Stimulated activated CD8-positive, alpha-beta memory T cell treated with anti-CD3 and anti-CD28 coated beads, Interleukin-15, amount 100 ng/mL, for 48 hours (primary cell): ENCODE measurements around the gene KIAA1614.

Experiments
- DNase-seq, 2 donors: peaks; one replicate each; pipeline ENCODE4 v3.0.0-alpha.2; 2020; ENCODE audit warnings: low read depth in 2 of 2

The KIAA1614 gene, protein sequence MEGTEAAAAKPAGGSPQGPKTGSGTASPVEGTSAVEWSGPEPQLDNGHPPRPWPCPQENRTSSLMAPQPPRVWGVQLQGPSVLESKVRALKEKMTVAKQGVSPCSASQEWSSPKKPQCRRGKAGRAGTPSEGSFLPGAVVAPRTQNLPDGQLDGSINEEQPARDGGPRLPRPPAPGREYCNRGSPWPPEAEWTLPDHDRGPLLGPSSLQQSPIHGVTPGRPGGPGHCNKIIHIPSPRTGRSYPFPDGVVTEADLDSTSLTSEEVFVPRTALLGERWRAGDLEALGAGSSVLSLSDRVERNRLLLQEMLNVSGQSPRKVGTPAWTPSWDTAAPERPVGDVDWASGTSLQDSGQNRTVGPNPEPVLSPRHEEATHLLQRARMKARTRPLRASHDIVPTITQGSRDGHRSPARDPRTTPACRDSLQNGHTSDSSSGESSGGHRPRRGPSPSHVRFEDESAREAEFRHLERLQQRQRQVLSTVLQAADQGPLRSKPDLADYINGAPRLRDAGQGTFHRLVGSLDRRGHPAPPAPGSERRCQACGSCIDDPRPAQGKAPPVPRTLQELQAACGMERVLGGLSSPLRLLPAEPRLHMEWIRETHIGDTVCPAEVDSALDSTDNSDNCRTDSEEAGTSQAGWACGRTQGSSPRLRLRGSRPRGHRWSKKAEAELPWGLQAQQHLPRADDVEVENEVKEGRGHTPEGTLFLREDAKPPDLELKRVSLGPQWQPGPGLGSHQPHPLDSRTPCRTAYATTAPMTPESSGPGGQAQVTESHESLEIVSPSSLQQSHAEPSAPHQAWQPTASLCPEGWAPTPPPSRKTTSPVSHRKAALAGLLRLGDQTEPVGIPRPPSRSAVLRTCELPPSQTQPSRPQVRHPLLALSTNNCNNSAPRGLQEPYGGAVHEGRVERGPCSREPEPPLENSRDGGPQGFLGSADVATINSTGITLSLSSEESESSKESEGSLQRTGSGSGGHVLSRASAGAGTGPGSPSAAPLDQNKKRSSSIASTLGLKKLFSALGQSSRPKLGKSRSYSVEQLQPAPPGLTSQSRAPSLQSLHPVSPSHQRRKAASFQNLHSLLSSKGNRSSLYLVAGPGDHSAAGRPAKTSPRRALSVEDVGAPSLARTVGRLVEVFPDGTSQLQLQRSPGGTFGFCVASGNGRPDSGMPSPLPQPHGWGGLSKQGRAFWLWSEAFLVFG

DNA sequence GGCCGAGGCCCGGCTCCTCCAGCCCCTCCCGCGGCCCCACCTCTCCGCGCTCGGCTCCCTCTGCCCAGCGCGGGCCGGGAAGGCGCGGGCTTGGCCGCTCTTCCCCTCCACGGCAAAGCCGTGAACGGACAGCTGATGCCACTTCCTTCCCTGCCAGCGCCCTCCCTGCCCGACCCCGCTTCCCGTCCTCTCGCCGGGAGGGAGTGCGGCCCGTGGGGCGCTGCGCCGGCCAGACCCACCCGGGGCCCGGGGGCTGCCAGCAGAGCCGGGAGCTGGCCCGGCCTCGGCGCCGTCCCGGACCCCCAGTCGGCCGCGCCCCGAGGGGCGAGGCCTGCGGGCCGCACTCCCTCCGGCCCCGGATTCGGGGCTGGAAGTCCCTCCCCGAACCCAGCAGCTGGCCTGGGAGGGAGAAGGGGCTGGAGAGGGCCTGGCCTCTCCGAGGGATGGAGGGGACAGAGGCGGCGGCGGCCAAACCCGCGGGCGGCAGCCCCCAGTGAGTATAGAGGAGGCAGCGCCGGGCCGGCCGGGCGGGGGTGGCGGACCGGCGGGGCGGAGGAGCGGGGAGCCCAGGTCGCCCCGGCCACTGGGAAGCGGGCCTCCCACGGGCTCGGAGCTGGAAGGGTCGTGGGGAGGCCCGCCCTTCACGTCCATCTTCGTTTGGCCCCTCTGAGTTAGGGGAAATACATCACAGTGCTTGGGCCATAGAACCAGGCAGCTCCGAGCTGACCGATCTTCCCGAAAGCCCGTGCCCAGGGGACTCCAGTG, at the start of gene KIAA1614:
KIAA1614 (plus strand) TSS at position 97 of the 765 bp plus-strand sequence; CDS start at position 444, 347 bp downstream.
- DNase-seq: no peak

DNA sequence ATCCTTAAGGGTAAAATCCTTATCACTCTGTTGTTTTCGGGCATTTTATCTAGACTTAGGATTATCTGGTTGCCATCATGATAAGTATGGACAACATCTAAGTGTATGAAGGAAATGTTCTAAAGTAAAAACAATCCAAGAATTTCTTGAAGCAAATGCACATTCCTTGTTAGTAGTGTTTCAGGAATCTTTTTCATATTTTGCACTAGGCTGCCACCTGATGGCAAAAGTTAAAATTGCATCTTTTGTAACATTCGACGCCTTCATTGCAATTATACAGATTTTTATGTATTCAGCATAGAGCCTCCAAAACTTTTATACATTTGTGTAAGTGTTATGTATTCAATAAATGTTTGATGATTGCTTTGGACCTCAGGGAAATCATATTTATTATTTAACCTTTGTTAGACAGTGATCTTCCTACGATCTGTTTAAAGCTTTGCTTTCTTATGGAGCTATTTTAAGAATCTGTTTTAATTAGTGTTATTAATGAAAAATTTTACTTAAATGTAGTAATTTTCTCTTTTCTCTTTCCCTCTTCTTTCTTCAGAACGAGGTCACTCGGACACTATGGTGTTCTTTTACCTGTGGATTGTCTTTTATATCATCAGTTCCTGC, 49.4 kb upstream of the KIAA1614 start:
- no peak for DNase-seq

DNA sequence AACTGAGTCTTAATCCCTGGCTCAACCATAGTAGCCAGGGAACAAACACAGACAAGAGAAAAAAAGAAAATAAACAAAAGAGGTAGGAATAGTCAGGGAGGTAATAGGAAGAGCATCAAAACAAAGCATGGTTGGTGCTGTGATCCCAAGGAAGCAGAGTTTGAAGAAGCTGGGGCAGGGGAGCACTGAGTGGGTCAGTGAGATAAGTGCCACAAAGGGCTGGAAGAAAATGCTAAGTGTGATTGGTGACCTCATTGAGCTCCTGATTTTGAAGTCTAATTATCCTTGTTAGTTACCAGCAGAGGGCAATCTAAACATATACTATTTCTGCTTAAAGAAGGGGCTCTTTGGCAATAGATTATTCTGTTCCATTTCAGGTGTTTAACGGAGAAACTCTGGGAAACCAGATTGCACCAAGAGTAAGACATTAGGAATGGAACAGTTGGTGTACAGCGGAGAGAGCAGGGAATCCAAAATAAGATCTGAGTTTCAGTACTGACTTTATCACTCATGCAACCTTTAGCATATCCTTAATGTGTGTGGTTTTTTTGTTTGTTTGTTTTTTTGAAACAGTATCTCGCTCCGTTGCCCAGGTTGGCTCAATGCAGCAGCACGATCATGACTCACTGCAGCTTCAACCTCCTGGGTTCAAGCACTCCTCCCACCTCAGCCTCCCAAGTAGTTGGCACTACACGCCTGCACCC, 30.7 kb upstream of the KIAA1614 start:
- no peak for DNase-seq

DNA sequence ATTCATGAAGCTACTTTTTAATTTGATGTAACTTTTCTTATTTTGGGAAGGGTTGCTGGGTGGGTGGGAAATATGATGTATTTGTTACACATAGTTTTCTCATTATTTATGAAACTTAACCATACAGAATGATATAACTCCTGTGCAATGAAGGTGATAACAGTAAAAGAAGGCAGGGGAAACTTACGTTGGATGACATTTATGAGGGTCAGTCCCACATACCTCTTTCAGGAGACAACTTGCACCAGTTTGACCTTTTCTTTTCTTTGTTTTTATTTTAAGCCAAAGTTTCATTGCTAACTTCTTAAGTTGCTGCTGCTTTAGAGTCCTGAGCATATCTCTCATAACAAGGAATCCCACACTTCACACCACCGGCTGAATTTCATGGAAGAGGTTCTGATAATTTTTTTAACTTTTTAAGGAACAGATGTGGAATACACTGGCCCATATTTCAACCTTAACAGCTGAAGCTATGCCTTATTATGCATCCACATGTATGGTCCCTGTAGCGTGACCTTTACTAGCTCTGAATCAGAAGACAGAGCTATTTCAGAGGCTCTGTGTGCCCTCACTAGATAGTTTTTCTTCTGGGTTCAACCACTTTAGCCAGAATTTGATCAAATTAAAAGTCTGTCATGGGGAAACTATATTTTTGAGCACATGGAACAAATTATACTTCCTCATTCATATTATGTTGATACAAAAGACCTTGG, 28.0 kb upstream of the KIAA1614 start:
- no peak for DNase-seq

DNA sequence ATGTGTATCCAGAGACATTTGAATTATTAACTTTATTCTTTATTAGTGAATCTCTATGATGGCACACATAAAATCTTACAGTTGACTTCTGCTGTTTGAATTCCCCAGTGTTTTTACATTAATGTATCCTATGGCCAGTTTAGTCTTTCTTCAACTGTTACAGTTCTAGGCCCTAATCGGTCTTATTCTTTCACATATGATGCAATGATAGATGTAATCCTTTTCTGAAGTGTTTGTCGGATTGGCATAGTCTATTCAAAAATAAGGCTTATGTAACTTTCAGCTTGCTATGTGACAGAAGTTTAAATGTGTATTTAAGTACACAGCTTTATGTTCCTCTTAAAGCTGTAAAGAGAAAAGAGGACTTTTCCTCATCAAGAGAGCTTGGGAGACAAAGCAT, 26.4 kb upstream of the KIAA1614 start:
- DNase-seq: no peak

DNA sequence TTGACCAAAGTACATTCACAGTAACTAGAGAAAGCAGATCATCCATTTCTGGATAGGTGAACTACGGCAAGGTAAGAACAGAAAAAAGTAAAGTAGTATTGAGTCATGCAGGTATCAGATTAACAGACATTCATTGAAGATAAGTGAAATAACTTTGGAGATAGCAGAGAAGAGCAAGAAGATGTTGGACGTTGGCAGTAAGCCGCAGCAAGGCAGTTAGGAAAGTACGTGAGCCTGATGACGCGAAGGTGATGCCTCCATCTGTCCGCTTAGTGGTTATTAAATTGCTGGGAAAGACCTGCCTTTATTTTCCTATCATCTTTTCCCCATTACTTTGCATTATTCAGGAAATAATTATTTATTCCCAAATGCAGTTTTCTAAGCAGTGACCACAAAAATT, 24.9 kb upstream of the KIAA1614 start:
- DNase-seq: no peak

DNA sequence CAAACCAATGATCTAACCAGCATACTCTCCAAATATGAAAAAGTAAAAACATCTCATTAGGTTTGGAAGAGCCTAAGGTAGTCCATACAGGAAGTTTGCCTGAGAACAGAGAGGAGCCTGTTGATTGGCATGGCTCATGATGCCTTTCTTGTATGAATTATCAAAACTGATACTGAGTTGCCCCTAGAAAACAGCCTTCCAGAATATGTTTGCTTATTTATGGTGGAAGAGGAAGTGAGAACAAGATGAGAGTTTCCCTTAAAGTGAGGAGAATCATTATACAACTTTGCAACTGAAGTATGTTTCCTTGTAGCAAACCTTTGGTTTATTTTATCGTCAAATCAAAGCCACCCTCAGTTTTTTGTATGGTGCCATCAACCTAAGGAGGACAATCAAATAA, 23.8 kb upstream of the KIAA1614 start:
- no peak for DNase-seq

DNA sequence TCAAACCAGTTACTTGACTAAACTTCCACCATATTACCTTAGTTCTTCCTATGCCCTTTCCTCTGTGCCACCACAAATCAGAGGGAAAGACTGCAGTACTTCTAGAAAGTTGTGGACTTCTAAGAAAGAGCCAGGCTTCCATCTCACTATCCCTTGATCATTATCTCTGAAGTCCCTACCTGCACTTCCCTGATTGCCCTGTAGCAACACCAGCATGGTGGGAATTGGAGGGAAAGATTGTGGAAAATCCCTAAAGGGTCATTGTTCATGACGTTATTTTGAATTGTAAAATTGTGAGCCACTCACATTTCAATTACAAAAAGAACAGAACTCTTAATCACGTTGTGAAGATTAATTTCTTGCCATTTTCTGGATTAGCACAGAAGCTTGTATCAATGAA, 23.4 kb upstream of the KIAA1614 start:
- DNase-seq: no peak

DNA sequence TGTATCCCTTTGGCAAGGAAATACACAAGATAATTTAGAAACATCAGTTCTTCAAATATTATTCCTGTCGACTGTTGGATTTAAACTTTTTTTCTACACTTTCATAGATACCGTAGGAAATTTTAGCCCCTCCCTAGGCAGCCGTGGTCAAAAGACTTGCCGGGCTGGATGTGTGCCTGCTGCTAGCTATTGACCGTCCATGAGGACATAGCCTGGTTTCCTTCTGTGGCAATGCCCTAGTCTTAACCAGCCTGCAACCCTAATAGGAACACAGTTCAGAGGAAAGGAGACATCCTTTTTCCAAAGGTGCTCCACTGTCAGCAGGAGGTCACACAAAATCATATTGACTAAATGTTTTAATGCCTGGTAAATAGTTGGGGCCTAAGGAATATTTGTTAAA, 20.4 kb upstream of the KIAA1614 start:
- no peak for DNase-seq

DNA sequence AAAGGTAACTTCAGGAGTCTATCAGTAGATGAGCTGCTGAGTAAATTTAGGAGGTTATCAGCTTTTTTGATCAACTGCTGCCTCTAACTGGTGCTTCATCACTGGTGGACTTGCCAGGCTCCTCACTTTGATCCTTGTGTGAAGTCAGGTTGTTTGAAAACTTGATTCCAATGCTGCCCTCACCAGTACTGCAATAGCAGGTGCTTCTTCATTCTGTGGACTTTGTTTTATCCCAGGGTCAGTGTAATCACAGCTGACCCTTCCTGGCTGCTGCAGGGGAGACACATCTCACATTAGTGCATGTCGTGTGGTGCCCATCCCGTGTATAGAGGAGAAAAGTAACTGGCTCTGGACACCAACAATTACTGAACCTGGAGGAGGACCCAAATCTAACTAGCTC, 20.0 kb upstream of the KIAA1614 start:
- no peak for DNase-seq

DNA sequence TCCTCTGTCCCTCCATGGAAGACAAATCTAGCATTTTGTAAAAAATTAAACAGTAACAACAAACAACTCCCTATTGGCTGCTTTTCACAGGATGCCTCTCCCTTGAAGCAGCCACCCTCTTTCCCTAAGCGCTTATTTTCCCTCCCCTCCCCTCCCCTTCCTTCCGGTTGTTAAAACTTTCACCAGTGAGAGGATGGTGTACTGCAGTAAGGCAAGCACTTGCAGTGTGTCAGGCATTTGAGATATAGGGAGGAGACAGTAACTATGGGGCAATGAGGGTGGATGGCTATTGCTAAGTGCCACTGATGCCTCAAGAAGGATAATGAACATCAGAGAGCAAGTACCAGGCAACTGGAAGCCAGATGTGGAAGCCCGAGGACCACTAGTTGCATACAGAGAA, 19.1 kb upstream of the KIAA1614 start:
- DNase-seq: no peak

DNA sequence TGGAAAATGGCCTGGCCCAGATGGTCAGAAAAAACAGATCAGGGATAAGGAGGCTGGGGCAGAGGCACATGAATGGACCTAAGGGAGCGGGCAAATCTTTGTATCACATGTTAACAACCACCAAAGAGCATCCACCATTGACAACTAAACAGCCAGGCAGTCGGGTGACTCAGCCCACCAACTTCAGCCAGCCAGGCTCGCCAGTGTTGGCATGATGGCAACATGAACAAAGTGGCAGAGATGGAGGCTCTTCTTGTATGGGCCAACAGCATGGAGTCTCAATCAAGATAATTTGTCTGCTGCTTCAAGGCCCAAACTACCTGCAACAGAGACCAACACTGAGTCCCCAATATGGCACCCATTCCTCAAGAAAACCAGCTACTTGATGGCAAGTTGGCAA, 16.5 kb upstream of the KIAA1614 start:
- no peak for DNase-seq

DNA sequence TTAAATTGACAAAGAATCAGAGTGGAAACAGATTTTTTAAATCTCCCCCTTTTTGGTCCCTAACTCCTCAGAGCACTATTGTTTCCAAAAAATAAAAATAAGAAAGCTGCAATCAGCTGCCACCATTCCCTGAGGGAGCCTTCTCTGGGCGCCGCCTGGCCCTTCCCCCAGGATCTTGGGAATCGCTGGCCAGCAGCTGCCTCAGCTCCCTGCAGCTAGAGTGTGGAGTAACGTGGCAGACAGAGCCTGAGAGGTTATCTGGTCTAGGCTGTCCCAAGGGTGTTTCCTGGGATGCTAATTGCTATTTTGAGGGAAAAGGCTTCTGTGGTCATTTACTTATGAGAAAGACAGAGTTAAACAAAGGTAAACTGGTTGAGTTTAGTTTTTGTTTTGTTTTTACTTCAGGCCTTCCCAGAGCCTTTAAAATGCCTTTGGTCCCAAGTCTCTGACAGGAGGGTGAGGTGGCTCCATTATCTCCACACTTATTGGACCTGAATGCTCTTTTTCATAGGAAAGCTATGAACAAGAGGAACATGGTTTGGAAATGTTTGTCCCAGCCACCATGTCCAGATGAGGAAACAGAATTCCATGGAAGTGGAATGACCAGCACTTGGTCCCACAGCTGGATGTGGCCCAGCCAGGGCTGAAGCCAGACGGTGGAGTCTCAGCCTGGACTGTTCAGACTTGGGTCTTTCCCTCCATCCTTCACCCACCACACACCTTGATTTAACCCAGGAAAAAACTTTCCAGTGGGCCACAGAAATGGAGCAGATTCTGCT, 14.1 kb upstream of the KIAA1614 start:
- no peak for DNase-seq

DNA sequence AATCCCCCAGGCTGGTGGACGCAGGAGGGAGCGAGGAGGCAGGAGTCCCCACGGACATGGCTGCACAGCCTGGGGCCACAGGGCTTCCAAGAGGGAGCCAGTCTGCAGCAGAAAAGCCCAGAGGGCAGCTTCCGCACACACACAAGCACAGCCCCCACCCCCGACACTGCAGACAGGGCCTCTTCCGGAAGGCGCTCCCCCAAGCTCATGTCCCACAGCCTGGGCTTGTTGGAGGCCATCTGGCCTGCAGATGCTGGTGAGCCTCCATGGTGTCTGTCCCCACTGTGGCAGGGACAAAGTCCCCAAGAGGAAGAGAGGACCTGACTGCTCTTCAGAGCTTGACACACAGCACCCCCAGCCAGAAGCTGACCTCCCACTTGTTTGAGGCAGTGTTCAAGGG, 13.4 kb upstream of the KIAA1614 start:
- no peak for DNase-seq

DNA sequence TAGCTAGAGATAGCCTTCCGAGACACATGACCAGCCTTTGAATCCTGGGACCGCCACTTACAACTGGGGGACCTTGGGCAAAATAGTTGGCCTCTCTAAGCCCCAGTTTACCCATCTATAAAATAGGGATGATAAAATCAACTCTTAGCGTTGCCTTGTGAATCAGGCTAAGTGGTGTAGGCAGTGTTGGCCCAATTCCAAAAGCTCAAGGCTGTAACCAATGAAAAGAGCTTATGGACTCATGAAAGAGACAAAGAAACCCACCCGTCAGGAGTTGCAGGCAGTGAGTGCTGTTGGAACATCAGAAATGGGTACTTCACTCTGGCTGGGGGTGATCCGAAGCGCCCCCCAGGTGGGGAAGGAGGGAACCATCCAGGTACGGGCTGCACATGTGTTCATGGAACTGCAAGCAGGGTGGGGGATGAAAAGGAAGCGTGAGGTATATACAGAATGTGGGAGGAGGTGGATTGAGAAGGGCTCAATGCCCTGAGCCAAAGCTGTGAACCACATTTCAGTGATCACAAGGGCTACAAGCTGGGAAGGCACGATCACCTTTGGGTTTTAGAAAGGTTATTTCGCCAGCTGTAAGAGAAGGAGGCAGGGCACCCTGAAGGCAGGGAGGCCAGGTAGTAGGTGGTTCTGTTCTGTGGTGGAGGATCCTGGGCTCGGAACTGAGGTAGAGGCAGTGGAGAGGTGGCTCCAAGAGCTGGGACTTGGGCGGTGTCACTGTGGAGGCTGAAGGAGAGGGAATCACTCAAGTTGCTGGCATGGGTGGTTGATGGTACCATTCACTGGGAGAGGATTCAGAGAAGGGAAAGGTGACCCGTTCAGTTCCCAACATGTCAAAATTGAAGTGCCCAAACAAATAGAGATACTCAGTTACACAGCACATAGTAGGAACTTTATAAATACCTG, 11.4 kb upstream of the KIAA1614 start:
- no peak for DNase-seq

DNA sequence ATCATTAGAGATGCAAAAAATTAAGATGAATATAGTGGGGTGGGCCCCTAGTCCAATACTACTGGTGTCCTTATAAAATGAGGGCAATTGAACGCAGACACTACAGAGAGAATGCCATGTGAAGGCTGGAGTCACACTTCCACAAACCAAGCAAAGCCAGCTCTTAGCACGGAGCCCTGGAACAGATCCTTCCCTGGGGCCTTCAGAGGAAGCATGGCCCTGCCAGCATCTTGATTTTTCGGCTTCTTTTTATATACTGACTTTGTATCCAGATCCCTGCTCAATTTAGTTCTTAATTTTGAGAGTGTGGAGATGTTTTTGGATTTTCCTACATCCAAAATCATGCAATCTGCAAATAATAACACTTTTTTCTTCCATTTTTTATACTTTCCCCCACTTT, 10.2 kb upstream of the KIAA1614 start:
- no peak for DNase-seq

DNA sequence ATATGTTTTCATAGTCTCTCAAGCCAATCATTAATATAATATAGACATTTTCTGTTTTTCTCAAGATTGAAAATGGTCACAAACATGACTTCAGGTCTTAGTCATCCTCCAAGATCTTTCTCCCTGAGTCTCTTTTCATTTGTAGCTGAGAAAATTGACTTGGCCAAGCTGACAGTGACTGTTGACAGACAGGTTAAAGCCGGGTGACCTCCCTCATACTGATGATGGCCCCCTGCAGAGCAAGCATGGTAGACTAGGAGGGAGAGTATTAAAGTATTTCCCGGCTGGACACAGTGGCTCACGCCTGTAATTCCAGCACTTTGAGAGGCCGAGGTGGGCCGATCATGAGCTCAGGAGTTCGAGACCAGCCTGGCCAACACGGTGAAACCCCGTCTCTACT, 6.8 kb upstream of the KIAA1614 start:
- no peak for DNase-seq

DNA sequence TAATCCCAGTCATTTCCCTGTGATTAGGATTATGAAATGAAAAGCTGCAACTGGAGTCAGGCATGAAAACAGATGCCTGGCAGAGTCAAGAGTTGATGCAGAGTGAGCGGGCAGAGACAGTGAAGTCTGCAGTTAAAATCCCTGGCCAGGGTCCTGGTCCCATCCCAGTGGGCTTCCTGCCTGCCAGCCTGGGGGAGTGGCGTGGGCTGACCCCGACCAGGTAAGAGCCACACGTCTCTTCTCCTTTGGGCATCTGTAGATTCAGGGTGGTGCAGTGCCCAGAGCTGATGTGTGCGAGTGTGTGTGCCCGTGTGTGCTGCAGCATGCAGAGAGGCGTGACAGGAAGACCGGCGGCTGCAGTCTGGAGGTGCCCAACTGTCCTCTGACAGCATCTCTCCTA, 6.2 kb upstream of the KIAA1614 start:
- DNase-seq: no peak
